AG04450 (cell line): ENCODE measurements around the gene CTDNEP1. TPM values are rescaled to one million over a fixed set of nuclear protein-coding genes. Genes with fewer than 3 reads are reported as not detected.
A peak's percentile ranks its signal among the peaks of the same experiment; 100 is the strongest.

ENCODE experiments used
- CTCF ChIA-PET: fragments of 300-600, 350-600 bp; formaldehyde crosslinking; extraction: SDS; loops from one replicate; lab custom pipeline; 2022; ENCODE audit warnings: antibody characterized with exemption, inconsistent platforms; lab: Charles Lee
- POLR2A ChIA-PET: fragments of 350-600 bp; formaldehyde crosslinking; extraction: SDS; loops from one replicate; lab custom pipeline; 2021; ENCODE audit warnings: antibody characterized with exemption, inconsistent platforms; lab: Yijun Ruan, JAX
- DNase-seq: peaks from one replicate; pipeline ENCODE4 v3.0.0-alpha.2; 2011; ENCODE audit warnings: low read depth, low spot score
- H3K27ac ChIP-seq: one replicate; pipeline ENCODE4 v1.5.1; 2012; ENCODE audit warnings: low read depth, low read length, control low read depth
- H3K27me3 ChIP-seq: one replicate; pipeline ENCODE4 v1.6.0; 2012; ENCODE audit warnings: low read length; ENCODE audit not compliant: control insufficient read depth, insufficient read depth
- H3K4me3 ChIP-seq: 2 replicates; pipeline ENCODE4 v1.5.1; 2011; ENCODE audit warnings: mild to moderate bottlenecking, low read depth, low read length, control low read depth
- H3K9me3 ChIP-seq: 2 replicates; pipeline ENCODE4 v1.5.1; 2012; ENCODE audit warnings: low read length; ENCODE audit not compliant: control insufficient read depth, insufficient read depth
- polyA plus RNA-seq: library from polyadenylated mRNA; depleted of rRNA; stranded (reverse); fragments of >200 nt; gene quantifications from 2 replicates; pipeline ENCODE4 v1.2.3, GENCODE V29; 2011
- TF ChIP-seq, protein P1 (sequence below): IDR thresholded peaks from 2 replicates; pipeline ENCODE4 v1.5.1; 2011; ENCODE audit warnings: low read depth, low read length, control low read depth, inconsistent platforms

CTDNEP1 gene
- polyA plus RNA-seq, 1 experiment = 115 TPM

DNA sequence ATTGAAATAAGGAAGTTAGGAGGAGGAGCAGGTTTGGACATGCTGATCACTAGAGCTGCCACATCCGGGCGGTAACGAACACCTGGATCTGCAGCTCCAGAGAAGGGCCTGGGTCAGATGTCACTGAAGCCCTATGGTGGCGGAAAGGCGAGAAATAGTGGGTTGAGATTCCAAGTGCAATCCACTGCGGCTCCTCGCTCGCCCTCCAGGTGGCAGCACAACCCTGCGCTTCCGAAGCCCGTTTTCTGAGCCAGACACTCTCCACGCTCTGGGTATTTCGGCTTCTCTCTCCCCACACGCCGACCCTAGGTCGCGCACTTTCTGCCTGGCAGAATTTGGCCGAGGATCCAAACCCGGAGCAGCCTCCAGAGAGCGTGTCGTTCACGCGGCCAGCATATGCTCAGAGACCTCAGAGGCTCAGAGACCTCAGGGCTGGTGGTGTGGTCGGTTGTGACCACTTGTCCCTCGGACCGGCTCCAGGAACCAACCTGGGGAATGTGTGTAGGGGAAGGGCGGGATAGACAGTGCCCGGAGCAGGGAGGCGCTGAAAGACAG, 29.1 kb upstream of the CTDNEP1 start:
- no peak overlapping the region for H3K27ac ChIP-seq
- DNase-seq = peak; percentile 51
- TF ChIP-seq, protein P1, sequence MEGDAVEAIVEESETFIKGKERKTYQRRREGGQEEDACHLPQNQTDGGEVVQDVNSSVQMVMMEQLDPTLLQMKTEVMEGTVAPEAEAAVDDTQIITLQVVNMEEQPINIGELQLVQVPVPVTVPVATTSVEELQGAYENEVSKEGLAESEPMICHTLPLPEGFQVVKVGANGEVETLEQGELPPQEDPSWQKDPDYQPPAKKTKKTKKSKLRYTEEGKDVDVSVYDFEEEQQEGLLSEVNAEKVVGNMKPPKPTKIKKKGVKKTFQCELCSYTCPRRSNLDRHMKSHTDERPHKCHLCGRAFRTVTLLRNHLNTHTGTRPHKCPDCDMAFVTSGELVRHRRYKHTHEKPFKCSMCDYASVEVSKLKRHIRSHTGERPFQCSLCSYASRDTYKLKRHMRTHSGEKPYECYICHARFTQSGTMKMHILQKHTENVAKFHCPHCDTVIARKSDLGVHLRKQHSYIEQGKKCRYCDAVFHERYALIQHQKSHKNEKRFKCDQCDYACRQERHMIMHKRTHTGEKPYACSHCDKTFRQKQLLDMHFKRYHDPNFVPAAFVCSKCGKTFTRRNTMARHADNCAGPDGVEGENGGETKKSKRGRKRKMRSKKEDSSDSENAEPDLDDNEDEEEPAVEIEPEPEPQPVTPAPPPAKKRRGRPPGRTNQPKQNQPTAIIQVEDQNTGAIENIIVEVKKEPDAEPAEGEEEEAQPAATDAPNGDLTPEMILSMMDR = peak; percentile 96
- CTCF ChIA-PET = interaction anchor here (0.6 to 5.0 kb wide), 8 partner anchors 14 to 280 kb away, joined by 3 to 65 read pairs (median 6); partner anchors contain the start of gene SENP3
- POLR2A ChIA-PET = interaction anchor here (0.5 to 1.4 kb wide), 2 partner anchors 33 to 65 kb away, joined by 5 to 6 read pairs; no protein-coding TSS in a partner anchor
- H3K4me3 ChIP-seq = peak overlapping the region; percentile 51
- H3K9me3 ChIP-seq = no peaks in the 10 kb centered on the region; the same call in 1 of the 2 replicates
- peaks cover 32% of the 10 kb centered on the region for H3K27me3 ChIP-seq

DNA sequence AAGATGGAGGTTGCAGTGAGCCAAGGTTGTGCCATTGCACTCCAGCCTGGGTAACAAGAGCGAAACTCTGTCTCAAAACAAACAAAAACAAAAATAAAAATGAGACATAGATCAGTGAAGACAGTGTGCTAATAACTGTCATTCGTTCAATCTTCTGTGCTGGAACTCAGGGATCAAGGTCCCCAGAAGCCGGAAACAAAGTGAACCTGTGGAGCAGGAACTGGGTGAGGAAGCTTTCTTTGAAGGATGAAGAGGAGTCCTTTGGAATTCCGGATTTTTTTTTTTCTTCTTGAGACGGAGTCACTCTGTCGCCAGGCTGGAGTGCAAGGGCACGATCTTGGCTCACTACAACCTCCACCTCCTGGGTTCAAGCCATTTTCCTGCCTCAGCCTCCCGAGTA, 27.9 kb upstream of the CTDNEP1 start:
- POLR2A ChIA-PET = no interaction called here
- H3K27ac ChIP-seq = no peak overlapping the region
- TF ChIP-seq, protein P1 = no peak
- CTCF ChIA-PET = interaction anchor here (1.2 to 5.0 kb wide), 3 partner anchors 13 to 66 kb away, joined by 3 to 65 read pairs (median 4); no protein-coding TSS in a partner anchor
- DNase-seq = no peak
- peaks cover 24% of the 10 kb centered on the region for H3K27me3 ChIP-seq
- H3K9me3 ChIP-seq = no peaks in the 10 kb centered on the region; the same call in 1 of the 2 replicates
- H3K4me3 ChIP-seq = no peak overlapping the region

DNA sequence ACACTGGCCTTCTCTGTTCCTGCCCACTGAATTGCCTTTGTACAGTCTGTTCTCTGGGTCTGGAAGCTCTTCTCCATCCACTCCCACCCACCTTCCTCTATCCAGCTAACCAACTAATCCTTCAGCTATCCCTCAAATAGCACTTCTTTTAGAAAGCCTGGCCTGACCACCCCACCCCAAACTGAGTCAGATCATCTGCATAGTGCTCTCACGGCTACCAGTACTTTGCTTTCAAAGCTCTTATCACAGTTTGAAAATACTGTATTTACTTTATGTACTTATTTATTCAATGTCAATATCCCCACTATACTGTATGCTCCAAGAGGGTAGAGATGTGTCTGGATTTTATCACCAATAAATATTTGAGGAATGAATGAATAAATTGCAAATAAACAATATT, 15.2 kb upstream of the CTDNEP1 start:
- DNase-seq = no peak
- Histone ChIP-seq H3K27ac (no peak overlapping the region), H3K27me3 (peaks cover 8% of the 10 kb centered on the region), H3K9me3 (no peaks in the 10 kb centered on the region; the same call in 1 of the 2 replicates), H3K4me3 (no peak overlapping the region)
- ChIA-PET CTCF (interaction anchor here (1.1 to 1.2 kb wide), 3 partner anchors 12 to 30 kb away, joined by 4 to 7 read pairs (median 4); no protein-coding TSS in a partner anchor), POLR2A (interaction anchor here (1.5 kb wide), 1 partner anchor 24 kb away, joined by 5 read pairs; no protein-coding TSS in a partner anchor)
- TF ChIP-seq, protein P1 = no peak

DNA sequence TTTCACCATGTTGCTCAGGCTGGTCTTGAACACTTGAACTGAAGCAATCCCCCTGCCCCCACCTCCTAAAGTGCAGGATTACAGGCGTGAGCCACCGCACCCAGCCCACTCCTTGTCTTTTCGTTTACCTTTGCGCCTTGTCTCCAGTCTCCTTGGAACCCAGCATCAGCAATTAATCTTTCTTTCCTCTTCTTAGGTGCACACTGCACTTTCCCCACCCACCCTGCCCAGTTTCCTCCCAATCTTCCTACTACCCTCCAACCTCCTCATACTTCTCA, 12.2 kb upstream of the CTDNEP1 start:
- DNase-seq = no peak
- no peaks in the 10 kb centered on the region; the same call in 1 of the 2 replicates for H3K9me3 ChIP-seq
- H3K27ac ChIP-seq = no peak overlapping the region
- ChIA-PET POLR2A (interaction anchor here (1.1 kb wide), 1 partner anchor 42 kb away, joined by 10 read pairs; no protein-coding TSS in a partner anchor), CTCF (no interaction called here)
- no peak overlapping the region for H3K4me3 ChIP-seq
- H3K27me3 ChIP-seq = peaks cover 8% of the 10 kb centered on the region
- TF ChIP-seq, protein P1 = no peak
